GM12864 (cell line): ENCODE results near the gene TOP3B.
A peak's percentile ranks its signal among the peaks of the same experiment; 100 is the strongest.

ENCODE experiments used
- DNase-seq: peaks from one replicate; pipeline ENCODE4 v3.0.0-alpha.2; 2011; ENCODE audit warnings: low read depth
- H3K4me3 ChIP-seq: 2 replicates; pipeline ENCODE4 v1.5.1; 2011; ENCODE audit warnings: mild to moderate bottlenecking, low read depth, low read length, control low read depth
- CTCF ChIP-seq: IDR thresholded peaks from 2 replicates; pipeline ENCODE4 v1.5.1; 2011; ENCODE audit warnings: low read depth, mild to moderate bottlenecking, moderate library complexity, low read length, control low read depth, inconsistent platforms; ENCODE audit errors: missing control alignments

TOP3B gene

GRCh38 chr22:21991774-21992173, 9.2 kb upstream of the TOP3B start:
- no peak overlapping the region for H3K4me3 ChIP-seq
- no peak for TF ChIP-seq CTCF

GRCh38 chr22:21991304-21991596, 8.7 kb upstream of the TOP3B start:
- DNase-seq = no peak
- H3K4me3 ChIP-seq = no peak overlapping the region

More at GRCh38 chr22:21991774-21992173, 9.2 kb upstream of the TOP3B start:
- DNase-seq = no peak

GRCh38 chr22:21990445-21991303, 8.1 kb upstream of the TOP3B start:
- no peak for DNase-seq
- H3K4me3 ChIP-seq = no peak overlapping the region
- no peak for TF ChIP-seq CTCF

More at GRCh38 chr22:21991304-21991596, 8.7 kb upstream of the TOP3B start:
- TF ChIP-seq CTCF = no peak

GRCh38 chr22:21989049-21989448, 6.5 kb upstream of the TOP3B start:
- no peak for TF ChIP-seq CTCF
- no peak for DNase-seq

GRCh38 chr22:21985214-21985613, 2.6 kb upstream of the TOP3B start:
- DNase-seq = no peak
- no peak for TF ChIP-seq CTCF
- no peak overlapping the region for H3K4me3 ChIP-seq

More at GRCh38 chr22:21989049-21989448, 6.5 kb upstream of the TOP3B start:
- no peak overlapping the region for H3K4me3 ChIP-seq

- no peak for DNase-seq
- peak; percentile 39 for TF ChIP-seq CTCF
- H3K4me3 ChIP-seq = no peak overlapping the region
Measured at GRCh38 chr22:21984793-21985192, 2.2 kb upstream of the TOP3B start.

- DNase-seq = no peak
- H3K4me3 ChIP-seq = peak overlapping the region; percentile 61
- TF ChIP-seq CTCF = no peak
Measured at GRCh38 chr22:21981874-21982273, 713 bp downstream of the TOP3B start.
